ENCODE results near the gene THSD4.

GRCh38 chr15:71146580-71146982, 31.3 kb downstream of the THSD4 start:
- TF ChIP-seq YY1 (IDR thresholded peaks at IDR 0.05; ENCODE audit: insufficient read depth, insufficient read length) (no peak), ZNF274 (IDR thresholded peaks at IDR 0.05; ENCODE audit: low read depth, low read length) (no peak)

All from NT2/D1 (cell line).